ENCODE results near the gene RNF157. TPM values are rescaled to one million over a fixed set of nuclear protein-coding genes. Genes with fewer than 3 reads are reported as not detected.

Gene RNF157
- total RNA-seq, 1 experiment from 2014 or later = 29.3 TPM

DNA sequence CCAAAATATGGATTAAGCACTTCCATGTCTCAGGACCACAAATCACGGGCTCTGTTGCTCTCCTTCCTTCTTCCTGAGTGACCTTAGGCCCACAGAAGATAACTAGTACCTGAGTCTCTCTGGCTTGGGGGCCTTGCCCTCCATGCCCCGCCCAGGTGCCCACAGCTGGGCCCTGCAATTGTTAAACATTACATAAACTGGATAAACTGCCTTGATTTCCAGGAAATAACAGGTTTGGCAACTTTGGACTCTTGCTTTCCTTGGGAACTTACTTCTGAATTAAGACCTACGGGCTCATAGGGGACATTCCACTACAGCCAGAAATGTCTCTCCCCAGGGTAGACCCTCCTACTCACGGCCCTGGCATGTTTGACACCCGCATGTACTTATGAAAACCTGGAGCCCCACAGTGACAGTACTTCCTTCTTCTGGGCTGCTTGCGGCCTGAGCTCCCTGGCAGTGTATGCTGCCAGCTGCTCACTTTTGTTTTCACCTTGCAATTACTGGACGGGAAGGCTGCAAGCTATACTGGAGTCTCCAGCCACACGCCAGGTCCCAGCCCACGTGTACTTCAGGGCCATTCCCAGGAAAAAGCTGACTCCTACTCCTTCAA, 22.5 kb upstream of the RNF157 start:
- no peaks in the 10 kb centered on the region for H3K9me3 Mint-ChIP-seq (ENCODE audit: unreplicated experiment)
- H3K27ac Mint-ChIP-seq (ENCODE audit: unreplicated experiment) = peak overlapping the region; percentile 91
- peaks cover 75% of the 10 kb centered on the region for H3K4me1 ChIP-seq
- peak overlapping the region; percentile 40 for H3K4me3 Mint-ChIP-seq (ENCODE audit: unreplicated experiment)
- no peaks in the 10 kb centered on the region for H3K27me3 ChIP-seq (replicated peaks; ENCODE audit: control insufficient read depth, insufficient read depth, low read length)
- BruUV-seq (replicated peaks) = no TSS peak
- no peaks in the 10 kb centered on the region for H3K9me3 ChIP-seq
- H3K4me1 Mint-ChIP-seq (ENCODE audit: low read depth, unreplicated experiment) = peaks cover 48% of the 10 kb centered on the region
- no peaks in the 10 kb centered on the region for H3K36me3 ChIP-seq (ENCODE audit: control insufficient read depth, insufficient read depth, low read length)
- no peak overlapping the region for H3K4me3 ChIP-seq (ENCODE audit: low read depth, low read length)
- TF ChIP-seq, protein P1, sequence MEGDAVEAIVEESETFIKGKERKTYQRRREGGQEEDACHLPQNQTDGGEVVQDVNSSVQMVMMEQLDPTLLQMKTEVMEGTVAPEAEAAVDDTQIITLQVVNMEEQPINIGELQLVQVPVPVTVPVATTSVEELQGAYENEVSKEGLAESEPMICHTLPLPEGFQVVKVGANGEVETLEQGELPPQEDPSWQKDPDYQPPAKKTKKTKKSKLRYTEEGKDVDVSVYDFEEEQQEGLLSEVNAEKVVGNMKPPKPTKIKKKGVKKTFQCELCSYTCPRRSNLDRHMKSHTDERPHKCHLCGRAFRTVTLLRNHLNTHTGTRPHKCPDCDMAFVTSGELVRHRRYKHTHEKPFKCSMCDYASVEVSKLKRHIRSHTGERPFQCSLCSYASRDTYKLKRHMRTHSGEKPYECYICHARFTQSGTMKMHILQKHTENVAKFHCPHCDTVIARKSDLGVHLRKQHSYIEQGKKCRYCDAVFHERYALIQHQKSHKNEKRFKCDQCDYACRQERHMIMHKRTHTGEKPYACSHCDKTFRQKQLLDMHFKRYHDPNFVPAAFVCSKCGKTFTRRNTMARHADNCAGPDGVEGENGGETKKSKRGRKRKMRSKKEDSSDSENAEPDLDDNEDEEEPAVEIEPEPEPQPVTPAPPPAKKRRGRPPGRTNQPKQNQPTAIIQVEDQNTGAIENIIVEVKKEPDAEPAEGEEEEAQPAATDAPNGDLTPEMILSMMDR (IDR thresholded peaks at IDR 0.05; ENCODE audit: insufficient read depth in 1 of 2, low read depth in 1 of 2, low read length in 1 of 2, severe bottlenecking in 1 of 2, unreplicated experiment in 1 of 2) = no peak
- no peaks in the 10 kb centered on the region for H3K27me3 Mint-ChIP-seq (ENCODE audit: insufficient read depth, unreplicated experiment)
- intact Hi-C loops (cut with micrococcal nuclease; ENCODE audit: unreplicated experiment) = loop anchor here (10.0 kb wide), 1 partner anchor 158 kb away; the partner anchor contains the start of gene EXOC7
- peak; percentile 70 to 79 for DNase-seq
- ChIA-PET POLR2A (interaction anchor here (0.6 to 1.8 kb wide), 2 partner anchors 281 to 483 kb away, joined by 4 to 9 read pairs; a partner anchor contains a TSS), CTCF (interaction anchor here (1.1 kb wide), 1 partner anchor 83 kb away, joined by 5 read pairs; no protein-coding TSS in a partner anchor)
- peaks cover 38% of the 10 kb centered on the region for H3K36me3 Mint-ChIP-seq (ENCODE audit: insufficient read depth, unreplicated experiment)

GRCh38 chr17:76261421-76262215, 21.3 kb upstream of the RNF157 start:
- H3K4me3 Mint-ChIP-seq (ENCODE audit: unreplicated experiment) = no peak overlapping the region
- TF ChIP-seq, protein P1 (IDR thresholded peaks at IDR 0.05; ENCODE audit: insufficient read depth in 1 of 2, low read depth in 1 of 2, low read length in 1 of 2, severe bottlenecking in 1 of 2, unreplicated experiment in 1 of 2) = no peak
- BruUV-seq (replicated peaks) = no TSS peak
- H3K27me3 ChIP-seq (replicated peaks; ENCODE audit: control insufficient read depth, insufficient read depth, low read length) = no peaks in the 10 kb centered on the region
- H3K27me3 Mint-ChIP-seq (ENCODE audit: insufficient read depth, unreplicated experiment) = no peaks in the 10 kb centered on the region
- no peak overlapping the region for H3K4me3 ChIP-seq (ENCODE audit: low read depth, low read length)
- H3K9me3 ChIP-seq = no peaks in the 10 kb centered on the region
- no peak for DNase-seq
- H3K27ac Mint-ChIP-seq (ENCODE audit: unreplicated experiment) = peak overlapping the region; percentile 91
- peaks cover 69% of the 10 kb centered on the region for H3K4me1 ChIP-seq
- CTCF ChIA-PET = interaction anchor here (0.6 to 1.1 kb wide), 2 partner anchors 82 to 119 kb away, joined by 3 to 5 read pairs; no protein-coding TSS in a partner anchor
- H3K36me3 ChIP-seq (ENCODE audit: control insufficient read depth, insufficient read depth, low read length) = no peaks in the 10 kb centered on the region
- peaks cover 27% of the 10 kb centered on the region for H3K36me3 Mint-ChIP-seq (ENCODE audit: insufficient read depth, unreplicated experiment)
- H3K9me3 Mint-ChIP-seq (ENCODE audit: unreplicated experiment) = no peaks in the 10 kb centered on the region
- POLR2A ChIA-PET = no interaction called here
- H3K4me1 Mint-ChIP-seq (ENCODE audit: low read depth, unreplicated experiment) = peaks cover 52% of the 10 kb centered on the region
- intact Hi-C loops (cut with micrococcal nuclease; ENCODE audit: unreplicated experiment) = loop anchor here (10.0 kb wide), 1 partner anchor 157 kb away; the partner anchor contains the start of gene EXOC7

DNA sequence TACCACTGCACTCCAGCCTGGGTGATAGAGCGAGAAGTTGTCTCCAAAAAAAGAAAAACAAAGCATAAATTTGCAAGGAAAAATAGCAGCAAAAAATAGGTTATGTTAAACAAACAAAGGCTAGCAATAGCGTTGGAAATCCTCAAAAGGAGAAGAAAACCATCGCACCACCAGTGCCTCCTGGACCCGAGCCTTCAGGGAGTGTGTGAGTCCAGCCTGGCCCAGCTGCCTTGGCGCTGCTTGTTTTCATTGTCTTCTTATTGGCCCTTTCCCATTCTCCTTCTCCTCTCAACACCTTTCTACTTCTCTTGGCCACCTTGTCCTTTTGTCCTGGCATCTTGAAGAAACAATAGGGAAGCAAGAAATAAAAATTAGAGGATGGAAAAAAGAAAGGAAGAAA, 20.4 kb upstream of the RNF157 start:
- TF ChIP-seq, protein P1 (IDR thresholded peaks at IDR 0.05; ENCODE audit: insufficient read depth in 1 of 2, low read depth in 1 of 2, low read length in 1 of 2, severe bottlenecking in 1 of 2, unreplicated experiment in 1 of 2) = no peak
- intact Hi-C loops (cut with micrococcal nuclease; ENCODE audit: unreplicated experiment) = loop anchor here (10.0 kb wide), 1 partner anchor 156 kb away; the partner anchor contains the start of gene EXOC7
- CTCF ChIA-PET = interaction anchor here (2.8 kb wide), 1 partner anchor 19 kb away, joined by 22 read pairs; no protein-coding TSS in a partner anchor

More for the DNA sequence above, 20.4 kb upstream of the RNF157 start:
- no TSS peak for BruUV-seq (replicated peaks)
- no peaks in the 10 kb centered on the region for H3K36me3 ChIP-seq (ENCODE audit: control insufficient read depth, insufficient read depth, low read length)
- H3K4me1 ChIP-seq = peaks cover 66% of the 10 kb centered on the region
- H3K27me3 Mint-ChIP-seq (ENCODE audit: insufficient read depth, unreplicated experiment) = no peaks in the 10 kb centered on the region
- no peak overlapping the region for H3K4me3 Mint-ChIP-seq (ENCODE audit: unreplicated experiment)
- H3K4me1 Mint-ChIP-seq (ENCODE audit: low read depth, unreplicated experiment) = peaks cover 53% of the 10 kb centered on the region
- H3K4me3 ChIP-seq (ENCODE audit: low read depth, low read length) = no peak overlapping the region
- no peak for DNase-seq
- peaks cover 19% of the 10 kb centered on the region for H3K36me3 Mint-ChIP-seq (ENCODE audit: insufficient read depth, unreplicated experiment)
- no peaks in the 10 kb centered on the region for H3K9me3 ChIP-seq
- POLR2A ChIA-PET = no interaction called here
- H3K27me3 ChIP-seq (replicated peaks; ENCODE audit: control insufficient read depth, insufficient read depth, low read length) = no peaks in the 10 kb centered on the region
- no peaks in the 10 kb centered on the region for H3K9me3 Mint-ChIP-seq (ENCODE audit: unreplicated experiment)
- H3K27ac Mint-ChIP-seq (ENCODE audit: unreplicated experiment) = peak overlapping the region; percentile 96

Data from Caco-2 (cell line).